ENCODE measurements around the gene ECSCR.

DNA sequence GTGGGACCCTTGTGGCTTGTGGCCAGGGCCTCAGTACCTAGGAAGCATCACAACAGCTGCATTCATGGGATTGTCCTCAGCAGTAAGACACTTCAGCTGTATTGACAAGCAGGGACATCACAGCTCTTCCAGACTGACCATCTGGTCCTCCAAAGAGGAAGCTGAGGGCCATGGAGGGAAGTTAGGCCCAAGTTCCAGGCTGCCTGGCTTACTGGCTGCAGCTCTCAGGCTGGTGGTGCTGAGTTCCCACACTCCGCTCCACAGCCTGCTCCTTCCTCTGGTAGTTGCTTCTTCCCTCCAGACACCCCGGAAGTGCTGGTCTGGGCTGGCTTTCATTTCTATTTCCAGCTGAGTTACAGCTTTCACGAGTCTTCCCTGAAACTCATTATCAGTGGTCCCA lies 25.7 kb upstream of the ECSCR start:
- TF ChIP-seq CTCF (IDR thresholded peaks at IDR 0.05) = no peak
- TF ChIP-seq POLR2A (IDR thresholded peaks at IDR 0.05) = no peak

Data from testis (tissue), 2 donors.